ENCODE data around the gene SLC2A1. TPM values are rescaled to one million over a fixed set of nuclear protein-coding genes. Genes with fewer than 3 reads are reported as not detected.

The SLC2A1 gene
- total and polyA plus RNA-seq, 11 donors, result 10.6 to 196 (median 29.9) TPM

DNA sequence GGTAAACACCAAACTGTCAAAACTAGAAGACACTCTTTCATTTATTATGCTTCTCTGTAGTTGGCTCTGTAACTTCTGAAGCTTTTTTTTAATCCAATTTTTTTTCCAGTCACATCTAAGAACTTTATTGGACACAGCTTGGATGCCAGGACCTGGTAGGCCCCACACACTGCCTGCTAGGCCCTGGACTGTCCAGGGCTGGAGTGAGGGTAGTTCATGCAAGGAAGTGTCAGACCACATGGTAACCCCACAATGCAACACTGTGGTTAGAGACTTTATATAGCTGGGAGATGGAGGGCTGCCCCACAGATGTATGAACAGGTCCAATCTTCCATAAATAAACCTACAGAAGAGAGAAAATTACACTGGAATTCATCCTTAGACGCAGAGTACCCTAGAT, 7.1 kb downstream of the SLC2A1 start:
- H3K4me3 ChIP-seq, result no peak overlapping the region
- peaks cover 0 to 79% (median 27%) of the 10 kb centered on the region in 12 donors for H3K4me1 ChIP-seq
- ATAC-seq (no peak), DNase-seq (no peak)
- H3K36me3 ChIP-seq, result no peaks in the 10 kb centered on the region
- H3K27ac ChIP-seq, result peak overlapping the region in 1 of 12 donors; percentile 78
- H3K9me3 ChIP-seq, result no peaks in the 10 kb centered on the region
- WGBS, 4 donors, result 76 to 100% (median 96%) methylated on average over 1 of the region's 1 CpG
- no peak for TF ChIP-seq POLR2A (IDR thresholded peaks at IDR 0.05)
- TF ChIP-seq, protein P1, sequence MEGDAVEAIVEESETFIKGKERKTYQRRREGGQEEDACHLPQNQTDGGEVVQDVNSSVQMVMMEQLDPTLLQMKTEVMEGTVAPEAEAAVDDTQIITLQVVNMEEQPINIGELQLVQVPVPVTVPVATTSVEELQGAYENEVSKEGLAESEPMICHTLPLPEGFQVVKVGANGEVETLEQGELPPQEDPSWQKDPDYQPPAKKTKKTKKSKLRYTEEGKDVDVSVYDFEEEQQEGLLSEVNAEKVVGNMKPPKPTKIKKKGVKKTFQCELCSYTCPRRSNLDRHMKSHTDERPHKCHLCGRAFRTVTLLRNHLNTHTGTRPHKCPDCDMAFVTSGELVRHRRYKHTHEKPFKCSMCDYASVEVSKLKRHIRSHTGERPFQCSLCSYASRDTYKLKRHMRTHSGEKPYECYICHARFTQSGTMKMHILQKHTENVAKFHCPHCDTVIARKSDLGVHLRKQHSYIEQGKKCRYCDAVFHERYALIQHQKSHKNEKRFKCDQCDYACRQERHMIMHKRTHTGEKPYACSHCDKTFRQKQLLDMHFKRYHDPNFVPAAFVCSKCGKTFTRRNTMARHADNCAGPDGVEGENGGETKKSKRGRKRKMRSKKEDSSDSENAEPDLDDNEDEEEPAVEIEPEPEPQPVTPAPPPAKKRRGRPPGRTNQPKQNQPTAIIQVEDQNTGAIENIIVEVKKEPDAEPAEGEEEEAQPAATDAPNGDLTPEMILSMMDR (IDR thresholded peaks at IDR 0.05), result no peak
- intact Hi-C loops (cut with DNase I), result no loop called here
- H3K27me3 ChIP-seq, result no peaks in the 10 kb centered on the region

DNA sequence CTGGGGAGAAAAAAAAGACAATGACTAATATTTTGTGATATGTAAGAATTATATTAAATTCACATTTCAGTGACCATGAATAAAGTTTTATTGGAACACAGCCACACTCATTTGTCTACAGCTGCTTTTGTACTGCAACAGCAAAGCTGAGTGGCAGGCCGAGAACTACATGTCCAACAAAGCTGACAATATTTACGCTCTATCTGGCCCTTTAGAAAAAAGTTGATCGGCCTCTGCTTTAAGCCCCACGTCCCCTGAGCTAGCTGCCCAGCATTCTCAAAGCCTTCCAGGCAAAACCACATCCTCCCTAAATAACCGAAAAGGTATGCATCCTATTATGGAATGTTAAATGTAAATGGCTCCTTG, 8.6 kb downstream of the SLC2A1 start:
- 85 to 92% (median 90%) methylated on average over 5 of the region's 5 CpGs for WGBS, 4 donors
- no peaks in the 10 kb centered on the region for H3K36me3 ChIP-seq
- intact Hi-C loops (cut with DNase I), result no loop called here
- no peaks in the 10 kb centered on the region for H3K27me3 ChIP-seq
- TF ChIP-seq POLR2A (IDR thresholded peaks at IDR 0.05), result no peak
- TF ChIP-seq, protein P1 (IDR thresholded peaks at IDR 0.05), result no peak
- DNase-seq (no peak), ATAC-seq (no peak)
- peaks cover 0 to 82% (median 27%) of the 10 kb centered on the region in 12 donors for H3K4me1 ChIP-seq
- H3K9me3 ChIP-seq, result no peaks in the 10 kb centered on the region
- H3K4me3 ChIP-seq, result no peak overlapping the region
- peak overlapping the region in 7 of 12 donors; percentile 1 to 89 (median 50) for H3K27ac ChIP-seq

GRCh38 chr1:42949312-42950115, 9.2 kb downstream of the SLC2A1 start:
- Histone ChIP-seq H3K27me3 (no peaks in the 10 kb centered on the region), H3K27ac (peak overlapping the region in 9 of 12 donors; percentile 1 to 89 (median 34)), H3K4me3 (no peak overlapping the region), H3K36me3 (no peaks in the 10 kb centered on the region), H3K4me1 (peaks cover 0 to 84% (median 33%) of the 10 kb centered on the region in 12 donors), H3K9me3 (no peaks in the 10 kb centered on the region)
- intact Hi-C loops (cut with DNase I), result no loop called here
- no peak for ATAC-seq
- no peak for DNase-seq
- 56 to 72% (median 61%) methylated on average over 9 of the region's 9 CpGs for WGBS, 4 donors
- TF ChIP-seq POLR2A (IDR thresholded peaks at IDR 0.05), result no peak
- TF ChIP-seq, protein P1 (IDR thresholded peaks at IDR 0.05), result no peak

- intact Hi-C loops (cut with DNase I), result no loop called here
- WGBS, 4 donors, result 74 to 83% (median 79%) methylated on average over 13 of the region's 13 CpGs
- no peak for ATAC-seq
- TF ChIP-seq, protein P1 (IDR thresholded peaks at IDR 0.05), result no peak
- TF ChIP-seq POLR2A (IDR thresholded peaks at IDR 0.05), result no peak
- DNase-seq, result no peak
- H3K9me3 ChIP-seq, result no peaks in the 10 kb centered on the region
- H3K27me3 ChIP-seq, result no peaks in the 10 kb centered on the region
- no peak overlapping the region for H3K4me3 ChIP-seq
- H3K27ac ChIP-seq, result peak overlapping the region in 9 of 12 donors; percentile 24 to 92 (median 82)
- H3K4me1 ChIP-seq, result peaks cover 0 to 84% (median 39%) of the 10 kb centered on the region in 12 donors
- H3K36me3 ChIP-seq, result no peaks in the 10 kb centered on the region
Observed at GRCh38 chr1:42947965-42948732, 10.5 kb downstream of the SLC2A1 start.
